Esophagus muscularis mucosa (tissue), 4 donors: ENCODE results near the gene LIMK2. TPM values are rescaled to one million over a fixed set of nuclear protein-coding genes. Genes with fewer than 3 reads are reported as not detected.

Experiments used
- DNase-seq: peaks from one replicate; pipeline ENCODE4 v3.0.0-alpha.2; 2017; ENCODE audit errors: extremely low spot score
- H3K27ac ChIP-seq, 4 donors: fragments of 200-600 bp; sonication (generic); replicated peaks in 1 of 4; 1 replicate in 3 of 4; 2 replicates in 1 of 4; pipeline ENCODE4 v1.5.1; 2016 to 2019; ENCODE audit warnings: mild to moderate bottlenecking in 1 of 4
- H3K27me3 ChIP-seq, 4 donors: fragments of 200-600 bp; sonication (generic); one replicate each; pipeline versions ENCODE4 v1.5.1 to v1.6.0; 2016 to 2019
- H3K36me3 ChIP-seq, 4 donors: fragments of 200-600 bp; sonication (generic); one replicate each; pipeline ENCODE4 v1.5.1; 2016 to 2019
- H3K4me1 ChIP-seq, 4 donors: fragments of 200-600 bp; sonication (generic); one replicate each; pipeline ENCODE4 v1.5.1; 2016 to 2019
- H3K4me3 ChIP-seq, 4 donors: fragments of 200-600 bp; sonication (generic); 1 replicate in 2 of 4; 2 replicates in 2 of 4; pipeline ENCODE4 v1.5.1; 2016 to 2019; ENCODE audit warnings: mild to moderate bottlenecking in 4 of 4, moderate library complexity in 1 of 4
- H3K9me3 ChIP-seq, 4 donors: fragments of 200-600 bp; sonication (generic); 1 replicate in 3 of 4; 2 replicates in 1 of 4; pipeline ENCODE4 v1.5.1; 2016 to 2019
- CTCF ChIP-seq, 3 experiments: fragments of 200-600 bp in 2 of 3; fragments of 450-650 bp in 1 of 3; sonication (generic) in 2 of 3; IDR thresholded peaks; one replicate each; pipeline ENCODE4 v1.5.1; 2017 to 2019; ENCODE audit warnings: antibody characterized with exemption in 3 of 3, mild to moderate bottlenecking in 2 of 3, moderate library complexity in 1 of 3
- EP300 ChIP-seq: sonication (generic); formaldehyde crosslinking; IDR thresholded peaks from one replicate; pipeline ENCODE4 v1.6.1; 2017; ENCODE audit warnings: antibody characterized with exemption
- POLR2A ChIP-seq: fragments of 450-650 bp; IDR thresholded peaks from one replicate; pipeline ENCODE4 v1.6.1; 2017; ENCODE audit warnings: antibody characterized with exemption, moderate library complexity, mild to moderate bottlenecking, low read depth
- POLR2AphosphoS5 ChIP-seq, 2 donors: sonication (generic); formaldehyde crosslinking; IDR thresholded peaks; one replicate each; pipeline ENCODE4 v1.6.1; 2017; ENCODE audit warnings: antibody characterized with exemption in 2 of 2
- WGBS: methylation state at CpG from one replicate; pipeline ENCODE4 v1.1.5; 2018; 5-methylcytosine and 5-hydroxymethylcytosine counted together
- intact Hi-C: fragments of 100-400 bp; cut with DNase I; formaldehyde crosslinking; loops from one replicate; pipeline ENCODE4 v1.15.1; 2023
- total RNA-seq, 4 donors: library from RNA; depleted of rRNA; stranded (reverse); fragments of >200 nt; gene quantifications; one replicate each; pipeline versions ENCODE4 v1.1.0 to v1.2.1, GENCODE V29; 2016

LIMK2 gene
- total RNA-seq, 4 donors from 2014 or later = 12.0 to 18.2 (median 14.3) TPM

DNA sequence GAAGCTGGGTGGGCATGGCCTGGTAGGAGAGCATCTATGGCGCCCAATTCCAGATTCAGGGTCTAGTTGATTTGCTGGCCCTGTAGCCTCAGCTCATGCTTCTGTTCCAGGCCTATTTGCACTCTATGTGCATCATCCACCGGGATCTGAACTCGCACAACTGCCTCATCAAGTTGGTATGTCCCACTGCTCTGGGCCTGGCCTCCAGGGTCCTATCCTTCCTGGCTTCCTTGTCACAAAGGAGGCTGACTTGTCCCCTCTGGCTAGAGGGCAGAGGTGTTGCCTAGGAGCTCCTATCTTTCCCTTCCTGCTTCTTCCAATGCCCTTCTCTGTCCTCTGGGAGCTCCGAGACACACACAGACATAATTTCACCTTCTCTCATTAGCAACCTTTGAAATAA is 58.9 kb downstream of the LIMK2 start:
- no peak for DNase-seq
- Histone ChIP-seq H3K9me3 (no peaks in the 10 kb centered on the region), H3K4me3 (no peak overlapping the region), H3K4me1 (peaks cover 0 to 5% (median 0%) of the 10 kb centered on the region in 4 donors), H3K36me3 (peaks cover 27 to 92% (median 73%) of the 10 kb centered on the region in 4 donors), H3K27me3 (no peaks in the 10 kb centered on the region), H3K27ac (no peak overlapping the region)
- TF ChIP-seq EP300 = no peak
- no peak for TF ChIP-seq CTCF (IDR thresholded peaks at IDR 0.05)
- no peak for TF ChIP-seq POLR2AphosphoS5 (IDR thresholded peaks at IDR 0.05)
- no peak for TF ChIP-seq POLR2A
- intact Hi-C loops = no loop called here
- WGBS = 90% methylated on average over 2 of the region's 4 CpGs

DNA sequence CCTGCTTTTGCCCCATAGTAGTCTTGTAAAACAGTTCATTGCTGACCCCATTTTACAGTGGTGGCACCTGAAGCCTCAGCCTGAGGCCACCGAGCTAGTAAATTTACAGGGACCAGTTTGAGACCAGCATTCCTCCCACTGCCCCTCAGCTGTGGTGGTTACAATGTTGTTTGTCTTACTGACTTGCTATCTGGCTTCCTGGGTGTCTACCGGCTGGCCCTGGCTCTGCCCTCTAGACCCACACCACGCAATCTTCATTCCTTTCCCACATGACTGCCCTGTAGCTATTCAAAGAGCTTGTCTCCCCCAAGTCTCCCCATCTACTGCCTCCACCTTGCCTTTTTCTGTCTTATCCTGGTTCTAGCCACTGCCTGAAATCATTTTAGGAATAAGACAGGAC is 59.4 kb downstream of the LIMK2 start:
- H3K27me3 ChIP-seq = no peaks in the 10 kb centered on the region
- 92% methylated on average over 3 of the region's 3 CpGs for WGBS
- H3K4me1 ChIP-seq = peaks cover 0 to 5% (median 0%) of the 10 kb centered on the region in 4 donors
- intact Hi-C loops = no loop called here
- H3K36me3 ChIP-seq = peaks cover 27 to 89% (median 69%) of the 10 kb centered on the region in 4 donors
- no peak overlapping the region for H3K27ac ChIP-seq
- H3K4me3 ChIP-seq = no peak overlapping the region
- TF ChIP-seq POLR2AphosphoS5 (IDR thresholded peaks at IDR 0.05) (no peak), POLR2A (no peak), EP300 (no peak), CTCF (IDR thresholded peaks at IDR 0.05) (no peak)
- H3K9me3 ChIP-seq = no peaks in the 10 kb centered on the region
- DNase-seq = no peak

DNA sequence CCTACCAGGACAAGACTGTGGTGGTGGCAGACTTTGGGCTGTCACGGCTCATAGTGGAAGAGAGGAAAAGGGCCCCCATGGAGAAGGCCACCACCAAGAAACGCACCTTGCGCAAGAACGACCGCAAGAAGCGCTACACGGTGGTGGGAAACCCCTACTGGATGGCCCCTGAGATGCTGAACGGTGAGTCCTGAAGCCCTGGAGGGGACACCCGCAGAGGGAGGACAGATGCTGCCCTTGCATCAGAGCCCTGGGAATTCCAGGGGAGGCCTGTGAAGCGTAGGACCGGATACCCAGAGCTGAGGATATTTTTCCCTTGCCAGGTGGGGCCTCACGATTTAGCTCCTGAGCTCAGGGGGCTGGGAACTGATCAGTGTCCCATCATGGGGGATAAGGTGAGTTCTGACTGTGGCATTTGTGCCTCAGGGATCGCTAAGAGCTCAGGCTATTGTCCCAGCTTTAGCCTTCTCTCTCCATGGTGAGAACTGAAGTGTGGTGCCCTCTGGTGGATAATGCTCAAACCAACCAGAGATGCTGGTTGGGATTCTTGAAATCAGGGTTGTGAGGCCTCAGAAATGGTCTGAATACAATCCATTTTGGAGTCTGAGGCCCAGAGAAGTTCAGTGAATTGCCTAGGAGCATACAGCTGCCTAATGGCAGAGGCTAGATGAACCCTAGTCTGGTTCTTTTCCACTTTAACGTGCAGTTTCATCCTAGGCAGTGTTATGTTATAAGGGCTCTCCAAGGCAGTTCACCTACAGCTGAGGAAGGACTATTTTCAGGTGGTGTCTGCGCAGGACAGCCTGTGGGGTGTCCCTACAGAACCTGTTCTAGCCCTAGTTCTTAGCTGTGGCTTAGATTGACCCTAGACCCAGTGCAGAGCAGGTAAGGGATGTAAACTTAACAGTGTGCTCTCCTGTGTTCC is 60.7 kb downstream of the LIMK2 start:
- no peak for DNase-seq
- TF ChIP-seq CTCF (IDR thresholded peaks at IDR 0.05) = peak; percentile 70 to 83 (median 75)
- TF ChIP-seq POLR2A = no peak
- intact Hi-C loops = loop anchor here (2.0 kb wide), 1 partner anchor 62 kb away; no protein-coding TSS in a partner anchor
- WGBS = 81% methylated on average over 10 of the region's 15 CpGs
- Histone ChIP-seq H3K36me3 (peaks cover 29 to 89% (median 63%) of the 10 kb centered on the region in 4 donors), H3K9me3 (no peaks in the 10 kb centered on the region), H3K4me3 (no peak overlapping the region), H3K27me3 (no peaks in the 10 kb centered on the region), H3K27ac (peak overlapping the region in 3 of 4 donors; percentile 20 to 49 (median 44)), H3K4me1 (peaks cover 0 to 5% (median 0%) of the 10 kb centered on the region in 4 donors)

- Histone ChIP-seq H3K9me3 (no peaks in the 10 kb centered on the region), H3K36me3 (peaks cover 24 to 89% (median 64%) of the 10 kb centered on the region in 4 donors), H3K27me3 (no peaks in the 10 kb centered on the region), H3K4me1 (peaks cover 0 to 5% (median 0%) of the 10 kb centered on the region in 4 donors), H3K4me3 (no peak overlapping the region), H3K27ac (no peak overlapping the region)
- 88% methylated on average over 3 of the region's 3 CpGs for WGBS
- DNase-seq = no peak
- no peak for TF ChIP-seq EP300
- TF ChIP-seq CTCF (IDR thresholded peaks at IDR 0.05) = no peak
- no peak for TF ChIP-seq POLR2AphosphoS5 (IDR thresholded peaks at IDR 0.05)
- TF ChIP-seq POLR2A = no peak
- intact Hi-C loops = no loop called here
These were observed 61.9 kb downstream of the LIMK2 start for GRCh38 chr22:31274017-31274416.
